GM12801 (cell line): Measurements from ENCODE around the gene LBHD2.

Source experiments
- CTCF ChIP-seq: IDR thresholded peaks from one replicate; pipeline ENCODE4 v1.5.1; 2011; ENCODE audit warnings: control low read depth; ENCODE audit not compliant: insufficient read length; ENCODE audit errors: extremely low read depth

Gene LBHD2

GRCh38 chr14:103100281-103101121 is 16.5 kb downstream of the LBHD2 start:
- TF ChIP-seq CTCF, result no peak

- no peak for TF ChIP-seq CTCF
These were observed 17.4 kb downstream of the LBHD2 start for GRCh38 chr14:103101257-103101962.

GRCh38 chr14:103101963-103102688 is 18.1 kb downstream of the LBHD2 start:
- TF ChIP-seq CTCF, result no peak

- no peak for TF ChIP-seq CTCF
These were observed 18.8 kb downstream of the LBHD2 start for GRCh38 chr14:103102689-103103260.

GRCh38 chr14:103103461-103104388 is 19.7 kb downstream of the LBHD2 start:
- no peak for TF ChIP-seq CTCF

- no peak for TF ChIP-seq CTCF
These were observed 20.3 kb downstream of the LBHD2 start for GRCh38 chr14:103104389-103104653.
